Natural killer cell (primary cell): ENCODE results near the gene JARID2. TPM values are rescaled to one million over a fixed set of nuclear protein-coding genes. Genes with fewer than 3 reads are reported as not detected.

Experiments
- ATAC-seq, 3 donors: fragments of 150-1000 bp in 2 of 3; fragments of 200-7000 bp in 1 of 3; cut with Tn5 transposase; 1 replicate in 1 of 3; 2 replicates in 2 of 3; pipeline ENCODE4 v1.10.0; 2021; ENCODE audit warnings: mild to moderate bottlenecking in 2 of 3, moderate library complexity in 2 of 3
- DNase-seq, 2 donors: peaks; one replicate each; pipeline versions ENCODE4 v3.0.0 to v3.0.0-alpha.2; 2013 to 2021; ENCODE audit warnings: mixed read lengths in 1 of 2
- H3K27ac ChIP-seq: one replicate; pipeline ENCODE4 v1.5.1; 2013; ENCODE audit warnings: mild to moderate bottlenecking, low read length
- H3K27me3 ChIP-seq: one replicate; pipeline ENCODE4 v1.6.1; 2013; ENCODE audit warnings: low read length; ENCODE audit not compliant: control insufficient read depth, insufficient read depth
- H3K36me3 ChIP-seq: one replicate; pipeline ENCODE4 v1.6.1; 2013; ENCODE audit warnings: low read length; ENCODE audit not compliant: control insufficient read depth, insufficient read depth
- H3K4me1 ChIP-seq: one replicate; pipeline ENCODE4 v1.6.1; 2013; ENCODE audit warnings: low read length; ENCODE audit not compliant: control insufficient read depth, insufficient read depth
- H3K4me3 ChIP-seq: one replicate; pipeline ENCODE4 v1.5.1; 2013; ENCODE audit warnings: low read length
- H3K9me3 ChIP-seq: one replicate; pipeline ENCODE4 v1.6.1; 2013; ENCODE audit warnings: low read length; ENCODE audit not compliant: control insufficient read depth, insufficient read depth
- H3K27ac Mint-ChIP-seq, 2 donors: one replicate each; pipeline ENCODE4 v1.8.0; 2022; ENCODE audit warnings: mild to moderate bottlenecking in 2 of 2, mixed read lengths in 2 of 2, moderate library complexity in 1 of 2
- H3K27me3 Mint-ChIP-seq, 2 donors: one replicate each; pipeline ENCODE4 v1.8.0; 2022; ENCODE audit warnings: low read depth in 2 of 2, mixed read lengths in 2 of 2
- H3K36me3 Mint-ChIP-seq: one replicate; pipeline ENCODE4 v1.8.0; 2022; ENCODE audit warnings: mixed read lengths
- H3K4me1 Mint-ChIP-seq, 2 donors: one replicate each; pipeline ENCODE4 v1.8.0; 2022; ENCODE audit warnings: mixed read lengths in 2 of 2
- H3K4me3 Mint-ChIP-seq: one replicate; pipeline ENCODE4 v1.8.0; 2022; ENCODE audit warnings: mild to moderate bottlenecking, moderate library complexity, mixed read lengths
- H3K9me3 Mint-ChIP-seq, 2 donors: one replicate each; pipeline ENCODE4 v1.8.0; 2022; ENCODE audit warnings: mixed read lengths in 2 of 2
- WGBS: methylation state at CpG from one replicate; pipeline ENCODE4 v1.1.7; 2013; ENCODE audit warnings: missing lambda C conversion rate; ENCODE audit not compliant: insufficient coverage; 5-methylcytosine and 5-hydroxymethylcytosine counted together
- intact Hi-C: fragments of 100-400 bp; cut with micrococcal nuclease; formaldehyde crosslinking; loops from one replicate; pipeline ENCODE4 v1.14.2; 2022
- total RNA-seq, 4 donors: library from RNA; stranded (reverse); fragments of 120-200 nt in 1 of 4; gene quantifications; one replicate each; pipeline versions ENCODE4 v1.2.3 to v1.2.4, GENCODE V29; 2013 to 2022
- TF ChIP-seq, protein P1 (sequence below): fragments of 200-600 bp; IDR thresholded peaks from one replicate; pipeline ENCODE4 v1.8.0; 2022; ENCODE audit warnings: antibody characterized with exemption

Gene JARID2
- total RNA-seq, 3 donors from 2014 or later (not counting 1 experiment from before 2014, with no cell fraction given), result 49.9 to 60.9 (median 60.5) TPM

DNA sequence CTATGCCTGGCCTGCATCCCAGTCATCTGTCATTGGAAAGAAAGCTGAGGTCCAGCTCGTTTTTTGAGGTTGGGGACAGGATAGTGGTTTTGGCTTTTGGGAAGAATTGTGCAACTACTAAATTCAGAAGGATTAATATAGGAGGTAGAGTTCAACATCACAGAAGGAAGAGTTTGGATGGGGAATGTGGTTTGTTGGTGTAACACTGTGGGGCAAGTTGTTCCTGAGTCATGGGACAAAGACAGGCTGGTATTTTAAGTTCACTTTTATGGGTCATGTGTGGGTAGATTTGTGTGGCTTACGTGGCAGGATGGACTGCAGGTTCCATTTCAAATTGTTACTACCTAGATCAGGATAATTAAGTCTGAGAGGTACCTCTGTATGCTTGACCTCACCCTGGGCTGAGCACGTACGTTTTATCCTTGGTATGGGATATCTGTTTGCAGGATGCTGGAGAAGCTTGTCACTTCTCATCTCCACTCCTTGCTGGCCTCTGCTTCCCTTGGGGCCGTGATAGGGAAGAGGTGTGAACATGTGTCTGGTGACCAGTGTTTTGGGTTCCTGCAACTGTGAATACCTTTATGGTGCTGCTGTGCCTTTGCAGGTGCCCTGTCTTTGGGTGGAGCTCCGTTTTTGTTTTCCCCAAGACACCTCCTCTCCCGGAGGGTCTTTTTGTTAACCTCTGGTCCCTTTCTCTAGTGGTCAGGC is 177.6 kb downstream of the JARID2 start:
- H3K4me3 Mint-ChIP-seq, result peak overlapping the region; percentile 22
- no peak for ATAC-seq
- H3K4me1 ChIP-seq, result peaks cover 46% of the 10 kb centered on the region

DNA sequence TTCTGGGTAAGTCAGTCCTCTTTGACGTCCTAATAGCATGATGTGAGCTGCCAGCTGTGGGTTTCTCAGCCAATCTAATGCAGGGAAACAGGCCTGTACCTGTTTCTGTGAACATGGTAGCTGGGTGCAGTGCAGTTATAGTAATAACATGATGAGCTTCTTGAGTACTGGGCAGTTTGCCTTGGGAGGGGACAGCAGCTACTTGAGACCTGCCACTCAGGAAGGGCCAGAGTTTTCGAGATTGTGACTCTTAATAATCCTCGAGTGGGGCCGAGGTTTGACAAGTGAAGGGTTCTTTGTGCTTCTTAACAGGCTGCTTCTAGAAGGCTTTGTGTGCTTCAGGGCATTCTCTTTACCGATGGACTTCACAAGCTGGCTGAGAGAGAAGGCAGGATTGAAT is 180.1 kb downstream of the JARID2 start:
- H3K36me3 ChIP-seq, result no peaks in the 10 kb centered on the region
- no peak overlapping the region for H3K27ac ChIP-seq
- WGBS, result 90% methylated on average over 5 of the region's 5 CpGs

More for the DNA sequence above, 177.6 kb downstream of the JARID2 start:
- Histone ChIP-seq H3K4me3 (no peak overlapping the region), H3K27me3 (no peaks in the 10 kb centered on the region), H3K27ac (no peak overlapping the region), H3K36me3 (no peaks in the 10 kb centered on the region), H3K9me3 (no peaks in the 10 kb centered on the region)
- H3K4me1 Mint-ChIP-seq, result peaks cover 78 to 83% of the 10 kb centered on the region in 2 donors
- no peaks in the 10 kb centered on the region for H3K27me3 Mint-ChIP-seq
- TF ChIP-seq, protein P1, sequence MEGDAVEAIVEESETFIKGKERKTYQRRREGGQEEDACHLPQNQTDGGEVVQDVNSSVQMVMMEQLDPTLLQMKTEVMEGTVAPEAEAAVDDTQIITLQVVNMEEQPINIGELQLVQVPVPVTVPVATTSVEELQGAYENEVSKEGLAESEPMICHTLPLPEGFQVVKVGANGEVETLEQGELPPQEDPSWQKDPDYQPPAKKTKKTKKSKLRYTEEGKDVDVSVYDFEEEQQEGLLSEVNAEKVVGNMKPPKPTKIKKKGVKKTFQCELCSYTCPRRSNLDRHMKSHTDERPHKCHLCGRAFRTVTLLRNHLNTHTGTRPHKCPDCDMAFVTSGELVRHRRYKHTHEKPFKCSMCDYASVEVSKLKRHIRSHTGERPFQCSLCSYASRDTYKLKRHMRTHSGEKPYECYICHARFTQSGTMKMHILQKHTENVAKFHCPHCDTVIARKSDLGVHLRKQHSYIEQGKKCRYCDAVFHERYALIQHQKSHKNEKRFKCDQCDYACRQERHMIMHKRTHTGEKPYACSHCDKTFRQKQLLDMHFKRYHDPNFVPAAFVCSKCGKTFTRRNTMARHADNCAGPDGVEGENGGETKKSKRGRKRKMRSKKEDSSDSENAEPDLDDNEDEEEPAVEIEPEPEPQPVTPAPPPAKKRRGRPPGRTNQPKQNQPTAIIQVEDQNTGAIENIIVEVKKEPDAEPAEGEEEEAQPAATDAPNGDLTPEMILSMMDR, result no peak
- H3K27ac Mint-ChIP-seq, result peak overlapping the region; percentile 87 to 93
- 66% methylated on average over 7 of the region's 7 CpGs for WGBS
- H3K36me3 Mint-ChIP-seq, result no peaks in the 10 kb centered on the region
- intact Hi-C loops, result loop anchor here (5.0 kb wide), 1 partner anchor 176 kb away; the partner anchor contains the start of gene JARID2
- H3K9me3 Mint-ChIP-seq, result peaks cover 0 to 3% of the 10 kb centered on the region in 2 donors
- no peak for DNase-seq

DNA sequence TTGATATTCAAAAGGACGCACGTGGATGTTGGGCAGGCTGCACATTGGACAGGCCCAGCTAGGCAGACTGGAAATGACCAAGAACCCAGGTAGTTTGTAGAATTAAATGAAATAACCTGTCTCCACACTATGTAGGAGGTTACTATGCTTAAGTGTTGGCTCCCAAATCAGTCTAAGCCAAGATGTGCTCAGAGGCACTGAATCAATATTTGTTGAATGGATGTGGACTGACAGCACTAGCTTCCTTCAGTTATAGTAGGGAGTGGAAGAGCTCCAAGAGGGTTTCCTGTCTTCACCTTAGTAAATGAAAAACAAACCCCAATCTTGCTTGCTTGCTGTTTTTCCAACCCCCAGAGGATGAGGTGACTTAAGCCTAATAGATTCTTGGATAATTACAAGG is 180.5 kb downstream of the JARID2 start:
- Mint-ChIP-seq H3K36me3 (no peaks in the 10 kb centered on the region), H3K27ac (peak overlapping the region; percentile 63 to 93), H3K4me3 (no peak overlapping the region), H3K27me3 (no peaks in the 10 kb centered on the region), H3K9me3 (no peaks in the 10 kb centered on the region), H3K4me1 (peaks cover 94 to 97% of the 10 kb centered on the region in 2 donors)
- no peaks in the 10 kb centered on the region for H3K9me3 ChIP-seq
- peaks cover 47% of the 10 kb centered on the region for H3K4me1 ChIP-seq
- no peak overlapping the region for H3K27ac ChIP-seq
- intact Hi-C loops, result no loop called here
- H3K27me3 ChIP-seq, result no peaks in the 10 kb centered on the region
- H3K4me3 ChIP-seq, result no peak overlapping the region
- TF ChIP-seq, protein P1, result no peak
- WGBS, result 100% methylated on average over 2 of the region's 2 CpGs
- no peak for DNase-seq
- no peaks in the 10 kb centered on the region for H3K36me3 ChIP-seq
- ATAC-seq, result no peak

More for the DNA sequence above, 180.1 kb downstream of the JARID2 start:
- Mint-ChIP-seq H3K27ac (peak overlapping the region; percentile 63 to 93), H3K36me3 (no peaks in the 10 kb centered on the region), H3K4me1 (peaks cover 94 to 97% of the 10 kb centered on the region in 2 donors), H3K4me3 (no peak overlapping the region), H3K27me3 (no peaks in the 10 kb centered on the region), H3K9me3 (no peaks in the 10 kb centered on the region)
- no peaks in the 10 kb centered on the region for H3K9me3 ChIP-seq
- TF ChIP-seq, protein P1, result no peak
- H3K4me1 ChIP-seq, result peaks cover 49% of the 10 kb centered on the region
- DNase-seq, result no peak
- intact Hi-C loops, result no loop called here
- H3K4me3 ChIP-seq, result no peak overlapping the region
- ATAC-seq, result no peak
- H3K27me3 ChIP-seq, result no peaks in the 10 kb centered on the region
